H9 (cell line): ENCODE measurements around the gene ARF1. TPM values are rescaled to one million over a fixed set of nuclear protein-coding genes. Genes with fewer than 3 reads are reported as not detected.
A peak's percentile ranks its signal among the peaks of the same experiment; 100 is the strongest.

Experiments
- DNase-seq: peaks from one replicate; pipeline ENCODE4 v3.0.0-alpha.2; 2017
- H2AFZ ChIP-seq: one replicate; pipeline ENCODE4 v1.6.1; 2013; ENCODE audit warnings: mild to moderate bottlenecking, low read length, control low read depth, moderate library complexity
- H2AK5ac ChIP-seq: 2 replicates; pipeline ENCODE4 v1.6.1; 2013; ENCODE audit warnings: low read length, control low read depth, mixed read lengths; ENCODE audit not compliant: insufficient read length
- H2BK120ac ChIP-seq: one replicate; pipeline ENCODE4 v1.6.1; 2013; ENCODE audit warnings: low read depth, mild to moderate bottlenecking, low read length, control low read depth, inconsistent platforms; ENCODE audit not compliant: poor library complexity, severe bottlenecking
- H2BK12ac ChIP-seq: 2 replicates; pipeline ENCODE4 v1.6.1; 2013; ENCODE audit warnings: low read length, control low read depth, mixed read lengths, low read depth; ENCODE audit not compliant: insufficient read length
- H2BK15ac ChIP-seq: 2 replicates; pipeline ENCODE4 v1.6.1; 2013; ENCODE audit warnings: low read depth, low read length, control low read depth
- H2BK20ac ChIP-seq: one replicate; pipeline ENCODE4 v1.6.1; 2013; ENCODE audit warnings: low read depth, mild to moderate bottlenecking, low read length, control low read depth, inconsistent platforms; ENCODE audit not compliant: poor library complexity, severe bottlenecking
- H2BK5ac ChIP-seq: 2 replicates; pipeline ENCODE4 v1.6.1; 2013; ENCODE audit warnings: low read length, control low read depth, mixed read lengths; ENCODE audit not compliant: insufficient read length
- H3K14ac ChIP-seq: 2 replicates; pipeline ENCODE4 v1.6.1; 2013; ENCODE audit warnings: low read length, control low read depth; ENCODE audit not compliant: insufficient read depth
- H3K18ac ChIP-seq: 2 replicates; pipeline ENCODE4 v1.6.1; 2013; ENCODE audit warnings: low read depth, mild to moderate bottlenecking, mixed read lengths, low read length, control low read depth; ENCODE audit not compliant: insufficient read length
- H3K23ac ChIP-seq: 2 replicates; pipeline ENCODE4 v1.6.1; 2013; ENCODE audit warnings: low read length, control low read depth, mixed read lengths, low read depth; ENCODE audit not compliant: insufficient read length
- H3K23me2 ChIP-seq: 2 replicates; pipeline ENCODE4 v1.6.1; 2013; ENCODE audit warnings: low read depth, mild to moderate bottlenecking, mixed read lengths, low read length, control low read depth; ENCODE audit not compliant: insufficient read length, poor library complexity, severe bottlenecking
- H3K27ac ChIP-seq: 2 replicates; pipeline ENCODE4 v1.5.1; 2013; ENCODE audit warnings: low read length, control low read depth, mixed read lengths, low read depth; ENCODE audit not compliant: insufficient read length
- H3K27me3 ChIP-seq: 2 replicates; pipeline ENCODE4 v1.6.1; 2013; ENCODE audit warnings: low read length, control low read depth, inconsistent platforms; ENCODE audit not compliant: insufficient read depth
- H3K4ac ChIP-seq: 2 replicates; pipeline ENCODE4 v1.6.1; 2013; ENCODE audit warnings: low read depth, mild to moderate bottlenecking, control low read depth, inconsistent platforms, low read length, moderate library complexity
- H3K4me1 ChIP-seq: 2 replicates; pipeline ENCODE4 v1.6.1; 2013; ENCODE audit warnings: low read length, control low read depth, inconsistent platforms; ENCODE audit not compliant: insufficient read depth
- H3K4me2 ChIP-seq: 2 replicates; pipeline ENCODE4 v1.6.1; 2013; ENCODE audit warnings: low read length, control low read depth, mixed read lengths; ENCODE audit not compliant: insufficient read length, insufficient read depth
- H3K56ac ChIP-seq: 2 replicates; pipeline ENCODE4 v1.6.1; 2013; ENCODE audit warnings: low read depth, mild to moderate bottlenecking, mixed read lengths, low read length, control low read depth; ENCODE audit not compliant: insufficient read length
- H3K79me1 ChIP-seq: 2 replicates; pipeline ENCODE4 v1.6.1; 2013; ENCODE audit warnings: low read depth, mild to moderate bottlenecking, moderate library complexity, low read length, control low read depth, inconsistent platforms; ENCODE audit not compliant: insufficient read depth, poor library complexity, severe bottlenecking
- H3K79me2 ChIP-seq: 2 replicates; pipeline ENCODE4 v1.6.1; 2013; ENCODE audit warnings: low read length, control low read depth, inconsistent platforms; ENCODE audit not compliant: insufficient read depth
- H3K9ac ChIP-seq: 2 replicates; pipeline ENCODE4 v1.6.1; 2013; ENCODE audit warnings: low read length, control low read depth, mixed read lengths; ENCODE audit not compliant: insufficient read length; ENCODE audit errors: extremely low read depth
- H3K9me3 ChIP-seq: one replicate; pipeline ENCODE4 v1.6.1; 2013; ENCODE audit warnings: low read depth, low read length, inconsistent platforms; ENCODE audit not compliant: control insufficient read depth
- H3T11ph ChIP-seq: one replicate; pipeline ENCODE4 v1.6.1; 2013; ENCODE audit warnings: mild to moderate bottlenecking, low read length, control low read depth, inconsistent platforms
- H4K20me1 ChIP-seq: one replicate; pipeline ENCODE4 v1.6.1; 2013; ENCODE audit not compliant: control insufficient read depth, insufficient read length, insufficient read depth
- H4K5ac ChIP-seq: 2 replicates; pipeline ENCODE4 v1.6.1; 2013; ENCODE audit warnings: low read depth, mild to moderate bottlenecking, mixed read lengths, low read length, control low read depth; ENCODE audit not compliant: insufficient read length
- H4K8ac ChIP-seq: replicated peaks from 2 replicates; pipeline ENCODE4 v1.6.1; 2013; ENCODE audit warnings: low read length, control low read depth, mixed read lengths, low read depth; ENCODE audit not compliant: insufficient read length
- H4K91ac ChIP-seq: 2 replicates; pipeline ENCODE4 v1.6.1; 2013; ENCODE audit warnings: low read depth, mild to moderate bottlenecking, moderate library complexity, mixed read lengths, low read length, control low read depth; ENCODE audit not compliant: insufficient read length
- H3K27ac Mint-ChIP-seq, 3 experiments: 2 replicates in 2 of 3; 3 replicates in 1 of 3; pipeline ENCODE4 v1.8.0; 2020 to 2021; ENCODE audit warnings: mixed read lengths in 3 of 3, mild to moderate bottlenecking in 1 of 3, moderate library complexity in 1 of 3
- H3K27me3 Mint-ChIP-seq: 2 replicates; pipeline ENCODE4 v1.8.0; 2021; ENCODE audit warnings: low read depth, mild to moderate bottlenecking, moderate library complexity, mixed read lengths
- H3K36me3 Mint-ChIP-seq, 3 experiments: 2 replicates in 2 of 3; 3 replicates in 1 of 3; pipeline ENCODE4 v1.8.0; 2020 to 2021; ENCODE audit warnings: low read depth in 3 of 3, mixed read lengths in 3 of 3; ENCODE audit not compliant: insufficient read depth in 1 of 3
- H3K4me1 Mint-ChIP-seq, 2 experiments: 2 replicates each; pipeline ENCODE4 v1.8.0; 2020; ENCODE audit warnings: mixed read lengths in 2 of 2
- H3K4me3 Mint-ChIP-seq, 2 experiments: 2 replicates in 1 of 2; 3 replicates in 1 of 2; pipeline ENCODE4 v1.8.0; 2020 to 2021; ENCODE audit warnings: mild to moderate bottlenecking in 2 of 2, mixed read lengths in 2 of 2, moderate library complexity in 1 of 2
- H3K9me3 Mint-ChIP-seq, 2 experiments: 2 replicates in 1 of 2; 3 replicates in 1 of 2; pipeline ENCODE4 v1.8.0; 2020; ENCODE audit warnings: mild to moderate bottlenecking in 2 of 2, mixed read lengths in 2 of 2, moderate library complexity in 1 of 2
- WGBS: extraction: QIAGEN DNeasy Blood & Tissue Kit; methylation state at CpG from one replicate; pipeline ENCODE4 v1.1.7; 2013; ENCODE audit warnings: missing lambda C conversion rate, low lambda C conversion rate, mixed read lengths; ENCODE audit not compliant: insufficient read length; ENCODE audit errors: extremely low coverage; 5-methylcytosine and 5-hydroxymethylcytosine counted together
- total RNA-seq: library from RNA; stranded (reverse); gene quantifications from 2 replicates; pipeline ENCODE4 v1.2.1, GENCODE V29; 2021
- TF ChIP-seq, protein P1 (sequence below): fragments of 200-600 bp; sonication (generic); conservative IDR thresholded peaks from 3 replicates; pipeline ENCODE4 v1.8.0; 2021; ENCODE audit warnings: antibody characterized with exemption, mild to moderate bottlenecking

Gene ARF1
- total RNA-seq, 1 experiment from 2014 or later, result 258 TPM

DNA sequence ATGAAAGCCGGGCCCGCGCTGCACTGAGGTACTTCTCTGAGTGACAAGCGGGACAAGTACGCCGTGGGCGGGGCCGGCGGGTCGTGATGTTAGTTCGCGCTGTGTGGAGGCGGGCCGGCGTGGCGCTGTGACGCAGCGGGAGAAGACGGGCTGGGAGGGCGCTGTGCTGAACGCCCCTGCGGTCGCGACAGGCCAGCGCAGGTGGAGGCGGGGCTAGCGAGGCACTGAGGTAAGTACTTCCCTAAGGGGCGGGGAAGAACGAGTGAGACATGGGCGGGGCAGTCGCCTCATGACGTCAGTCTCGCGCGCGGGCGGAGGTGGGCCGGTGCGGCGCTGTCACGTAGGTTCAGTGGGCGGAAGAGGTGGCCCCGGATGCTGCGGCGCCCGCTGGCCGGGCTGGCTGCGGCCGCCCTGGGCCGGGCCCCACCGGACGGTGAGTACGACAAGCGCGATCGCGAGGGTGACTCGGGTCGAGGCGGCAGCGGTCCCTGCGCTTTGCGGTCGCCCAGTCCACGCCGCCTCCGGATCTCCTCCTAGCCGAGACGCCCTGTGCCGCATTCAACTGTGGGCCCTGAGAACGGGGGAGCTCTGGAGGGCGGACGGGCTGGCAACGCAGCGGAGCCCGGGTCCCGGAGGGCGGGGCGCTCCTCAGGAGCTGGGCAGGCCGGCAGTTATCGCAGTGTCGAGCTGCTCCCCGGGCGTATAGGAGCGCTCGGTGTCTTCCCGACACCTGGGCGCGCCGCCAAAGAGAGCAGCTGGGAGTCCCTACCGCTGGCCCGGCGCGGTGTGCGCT lies 57.6 kb downstream of the ARF1 start, which contains the start of gene GUK1:
Gene GUK1 (plus strand): TSS at position 349 of the 793 bp plus-strand sequence. CDS start 24 bp downstream, at position 373.
- Histone ChIP-seq H2AFZ (peak within 1 kb of the TSS; percentile 50), H3K79me1 (peaks cover 8% of the 10 kb centered on the region), H3K9me3 (no peaks in the 10 kb centered on the region), H4K20me1 (peaks cover 2% of the 10 kb centered on the region), H3K27ac (no peak within 1 kb of the TSS), H3K4me1 (no peaks in the 10 kb centered on the region), H2BK120ac (no peak within 1 kb of the TSS), H4K8ac (no peak within 1 kb of the TSS), H3K18ac (peak within 1 kb of the TSS; percentile 74), H3K23ac (no peak within 1 kb of the TSS), H3K9ac (peak within 1 kb of the TSS; percentile 85), H3K4me2 (peak within 1 kb of the TSS; percentile 85), H4K91ac (no peak within 1 kb of the TSS), H3K14ac (peak within 1 kb of the TSS; percentile 91), H3K79me2 (peaks cover 15% of the 10 kb centered on the region; the same call in 1 of the 2 replicates), H2BK5ac (no peak within 1 kb of the TSS), H2AK5ac (no peak within 1 kb of the TSS), H3K4ac (no peak within 1 kb of the TSS; the same call in 1 of the 2 replicates), H3K27me3 (peaks cover 2% of the 10 kb centered on the region; the same call in 1 of the 2 replicates), H4K5ac (no peak within 1 kb of the TSS), H2BK12ac (no peak within 1 kb of the TSS), H3T11ph (no peak within 1 kb of the TSS), H2BK15ac (0 out of 2 replicates have a peak within 1 kb of the TSS, but pooled peaks have one; percentile 10), H3K56ac (no peak within 1 kb of the TSS), H2BK20ac (no peak within 1 kb of the TSS), H3K23me2 (peaks cover 11% of the 10 kb centered on the region)
- TF ChIP-seq, protein P1, sequence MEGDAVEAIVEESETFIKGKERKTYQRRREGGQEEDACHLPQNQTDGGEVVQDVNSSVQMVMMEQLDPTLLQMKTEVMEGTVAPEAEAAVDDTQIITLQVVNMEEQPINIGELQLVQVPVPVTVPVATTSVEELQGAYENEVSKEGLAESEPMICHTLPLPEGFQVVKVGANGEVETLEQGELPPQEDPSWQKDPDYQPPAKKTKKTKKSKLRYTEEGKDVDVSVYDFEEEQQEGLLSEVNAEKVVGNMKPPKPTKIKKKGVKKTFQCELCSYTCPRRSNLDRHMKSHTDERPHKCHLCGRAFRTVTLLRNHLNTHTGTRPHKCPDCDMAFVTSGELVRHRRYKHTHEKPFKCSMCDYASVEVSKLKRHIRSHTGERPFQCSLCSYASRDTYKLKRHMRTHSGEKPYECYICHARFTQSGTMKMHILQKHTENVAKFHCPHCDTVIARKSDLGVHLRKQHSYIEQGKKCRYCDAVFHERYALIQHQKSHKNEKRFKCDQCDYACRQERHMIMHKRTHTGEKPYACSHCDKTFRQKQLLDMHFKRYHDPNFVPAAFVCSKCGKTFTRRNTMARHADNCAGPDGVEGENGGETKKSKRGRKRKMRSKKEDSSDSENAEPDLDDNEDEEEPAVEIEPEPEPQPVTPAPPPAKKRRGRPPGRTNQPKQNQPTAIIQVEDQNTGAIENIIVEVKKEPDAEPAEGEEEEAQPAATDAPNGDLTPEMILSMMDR, result peak; percentile 28; the same call in 1 of the 3 replicates
- Mint-ChIP-seq H3K27ac (peak within 1 kb of the TSS; percentile 90 to 96 (median 93); a peak in 6 of 7 replicates), H3K27me3 (peaks cover 39% of the 10 kb centered on the region), H3K36me3 (no peaks in the 10 kb centered on the region; a peak in 1 of 7 replicates), H3K4me1 (peaks cover 4 to 15% of the 10 kb centered on the region in 2 experiments), H3K4me3 (peak within 1 kb of the TSS; percentile 81 to 91), H3K9me3 (no peaks in the 10 kb centered on the region)
- DNase-seq, result peak; percentile 100
- no CpG with 5 or more reads among the region's 95 CpGs for WGBS
